HG03558 (cell line): ENCODE measurements around the gene CALM1.

ENCODE experiments used
- ATAC-seq: cut with Tn5 transposase; IDR thresholded peaks from one replicate; pipeline ENCODE4 v1.9.1; 2021; ENCODE audit warnings: moderate number of reproducible peaks; ENCODE audit not compliant: unreplicated experiment; ENCODE audit errors: extremely low read depth

The CALM1 gene

GRCh38 chr14:90456551-90456950, 59.7 kb downstream of the CALM1 start:
- ATAC-seq, result no peak

- no peak for ATAC-seq
Observed at GRCh38 chr14:90457186-90457585, 60.4 kb downstream of the CALM1 start.
